ENCODE results near the gene GALNT18. TPM values are rescaled to one million over a fixed set of nuclear protein-coding genes. Genes with fewer than 3 reads are reported as not detected.

Gene GALNT18
- polyA plus RNA-seq, 6 donors from 2014 or later: not detected

- Mint-ChIP-seq H3K4me1 (no peaks in the 10 kb centered on the region), H3K36me3 (no peaks in the 10 kb centered on the region), H3K4me3 (no peak overlapping the region), H3K9me3 (peaks cover 2 to 20% (median 7%) of the 10 kb centered on the region in 7 donors), H3K27me3 (peaks cover 21 to 38% (median 29%) of the 10 kb centered on the region in 3 donors), H3K27ac (no peak overlapping the region)
- DNase-seq (no peak), ATAC-seq (ENCODE audit: low read depth in 2 of 2) (no peak)
Observed at GRCh38 chr11:11600288-11600687, 21.5 kb downstream of the GALNT18 start.

GRCh38 chr11:11598243-11598642, 23.6 kb downstream of the GALNT18 start:
- Mint-ChIP-seq H3K27ac (no peak overlapping the region), H3K4me3 (no peak overlapping the region), H3K4me1 (no peaks in the 10 kb centered on the region), H3K27me3 (peaks cover 17 to 35% (median 24%) of the 10 kb centered on the region in 3 donors), H3K36me3 (no peaks in the 10 kb centered on the region), H3K9me3 (peaks cover 2 to 20% (median 7%) of the 10 kb centered on the region in 7 donors)
- ATAC-seq (ENCODE audit: low read depth in 2 of 2) (no peak), DNase-seq (no peak)

GRCh38 chr11:11594162-11594561, 27.6 kb downstream of the GALNT18 start:
- DNase-seq: no peak
- peak overlapping the region in 1 of 6 donors; percentile 3 for H3K27ac Mint-ChIP-seq
- no peaks in the 10 kb centered on the region for H3K36me3 Mint-ChIP-seq
- H3K4me1 Mint-ChIP-seq: no peaks in the 10 kb centered on the region
- peaks cover 0 to 2% (median 0%) of the 10 kb centered on the region in 7 donors for H3K9me3 Mint-ChIP-seq
- peaks cover 0 to 12% (median 10%) of the 10 kb centered on the region in 3 donors for H3K27me3 Mint-ChIP-seq
- no peak overlapping the region for H3K4me3 Mint-ChIP-seq
- ATAC-seq (ENCODE audit: low read depth in 2 of 2): no peak

GRCh38 chr11:11592146-11592684, 29.6 kb downstream of the GALNT18 start:
- H3K36me3 Mint-ChIP-seq: no peaks in the 10 kb centered on the region
- no peak overlapping the region for H3K4me3 Mint-ChIP-seq
- H3K27ac Mint-ChIP-seq: no peak overlapping the region
- no peak for DNase-seq
- H3K4me1 Mint-ChIP-seq: no peaks in the 10 kb centered on the region
- ATAC-seq (ENCODE audit: low read depth in 2 of 2): no peak
- H3K27me3 Mint-ChIP-seq: peaks cover 7 to 13% (median 10%) of the 10 kb centered on the region in 3 donors
- peaks cover 0 to 2% (median 0%) of the 10 kb centered on the region in 7 donors for H3K9me3 Mint-ChIP-seq

- Mint-ChIP-seq H3K27me3 (peaks cover 4 to 13% (median 7%) of the 10 kb centered on the region in 3 donors), H3K4me3 (no peak overlapping the region), H3K36me3 (no peaks in the 10 kb centered on the region), H3K27ac (peak overlapping the region in 1 of 6 donors; percentile 65), H3K9me3 (peaks cover 0 to 2% (median 0%) of the 10 kb centered on the region in 7 donors), H3K4me1 (no peaks in the 10 kb centered on the region)
- ATAC-seq (ENCODE audit: low read depth in 2 of 2) (no peak), DNase-seq (no peak)
Observed at GRCh38 chr11:11589437-11589836, 32.4 kb downstream of the GALNT18 start.

- no peak overlapping the region for H3K27ac Mint-ChIP-seq
- peaks cover 0 to 2% (median 0%) of the 10 kb centered on the region in 7 donors for H3K9me3 Mint-ChIP-seq
- no peak overlapping the region for H3K4me3 Mint-ChIP-seq
- DNase-seq: no peak
- H3K27me3 Mint-ChIP-seq: peaks cover 4 to 15% (median 7%) of the 10 kb centered on the region in 3 donors
- H3K4me1 Mint-ChIP-seq: no peaks in the 10 kb centered on the region
- no peaks in the 10 kb centered on the region for H3K36me3 Mint-ChIP-seq
- no peak for ATAC-seq (ENCODE audit: low read depth in 2 of 2)
Observed at GRCh38 chr11:11588891-11589290, 32.9 kb downstream of the GALNT18 start.

- no peak for DNase-seq
- Mint-ChIP-seq H3K27me3 (peaks cover 4 to 15% (median 7%) of the 10 kb centered on the region in 3 donors), H3K36me3 (no peaks in the 10 kb centered on the region), H3K9me3 (peaks cover 0 to 2% (median 0%) of the 10 kb centered on the region in 7 donors), H3K4me1 (no peaks in the 10 kb centered on the region), H3K27ac (no peak overlapping the region), H3K4me3 (no peak overlapping the region)
- no peak for ATAC-seq (ENCODE audit: low read depth in 2 of 2)
Observed at GRCh38 chr11:11588243-11588642, 33.6 kb downstream of the GALNT18 start.

GRCh38 chr11:11587122-11587521, 34.7 kb downstream of the GALNT18 start:
- no peak for ATAC-seq (ENCODE audit: low read depth in 2 of 2)
- H3K4me3 Mint-ChIP-seq: no peak overlapping the region
- peaks cover 0 to 2% (median 0%) of the 10 kb centered on the region in 7 donors for H3K9me3 Mint-ChIP-seq
- H3K27ac Mint-ChIP-seq: peak overlapping the region in 1 of 6 donors; percentile 20
- H3K36me3 Mint-ChIP-seq: no peaks in the 10 kb centered on the region
- H3K4me1 Mint-ChIP-seq: no peaks in the 10 kb centered on the region
- peaks cover 0 to 18% (median 17%) of the 10 kb centered on the region in 3 donors for H3K27me3 Mint-ChIP-seq
- no peak for DNase-seq

- H3K27me3 Mint-ChIP-seq: peaks cover 4 to 24% (median 23%) of the 10 kb centered on the region in 3 donors
- no peaks in the 10 kb centered on the region for H3K36me3 Mint-ChIP-seq
- H3K4me3 Mint-ChIP-seq: peak overlapping the region in 1 of 8 donors; percentile 29
- DNase-seq: no peak
- ATAC-seq (ENCODE audit: low read depth in 2 of 2): no peak
- H3K4me1 Mint-ChIP-seq: no peaks in the 10 kb centered on the region
- H3K27ac Mint-ChIP-seq: no peak overlapping the region
- peaks cover 0 to 5% (median 0%) of the 10 kb centered on the region in 7 donors for H3K9me3 Mint-ChIP-seq
Observed at GRCh38 chr11:11586465-11586864, 35.3 kb downstream of the GALNT18 start.

GRCh38 chr11:11584937-11585336, 36.9 kb downstream of the GALNT18 start:
- Mint-ChIP-seq H3K4me3 (no peak overlapping the region), H3K27me3 (peaks cover 4 to 25% (median 23%) of the 10 kb centered on the region in 3 donors), H3K27ac (no peak overlapping the region), H3K9me3 (peaks cover 0 to 5% (median 2%) of the 10 kb centered on the region in 7 donors), H3K4me1 (no peaks in the 10 kb centered on the region), H3K36me3 (no peaks in the 10 kb centered on the region)
- no peak for DNase-seq
- ATAC-seq (ENCODE audit: low read depth in 2 of 2): no peak

GRCh38 chr11:11584530-11584810, 37.3 kb downstream of the GALNT18 start:
- Mint-ChIP-seq H3K9me3 (peaks cover 0 to 5% (median 2%) of the 10 kb centered on the region in 7 donors), H3K27me3 (peaks cover 4 to 25% (median 23%) of the 10 kb centered on the region in 3 donors), H3K4me3 (no peak overlapping the region), H3K27ac (no peak overlapping the region), H3K4me1 (no peaks in the 10 kb centered on the region), H3K36me3 (no peaks in the 10 kb centered on the region)
- no peak for ATAC-seq (ENCODE audit: low read depth in 2 of 2)
- DNase-seq: no peak

GRCh38 chr11:11583801-11584529, 37.8 kb downstream of the GALNT18 start:
- H3K9me3 Mint-ChIP-seq: peaks cover 0 to 5% (median 2%) of the 10 kb centered on the region in 7 donors
- no peak overlapping the region for H3K4me3 Mint-ChIP-seq

GRCh38 chr11:11582011-11582701, 39.6 kb downstream of the GALNT18 start:
- Mint-ChIP-seq H3K36me3 (no peaks in the 10 kb centered on the region), H3K27ac (no peak overlapping the region), H3K4me1 (no peaks in the 10 kb centered on the region), H3K27me3 (peaks cover 4 to 18% (median 18%) of the 10 kb centered on the region in 3 donors), H3K4me3 (no peak overlapping the region), H3K9me3 (peaks cover 0 to 5% (median 0%) of the 10 kb centered on the region in 7 donors)
- no peak for DNase-seq
- no peak for ATAC-seq (ENCODE audit: low read depth in 2 of 2)

More at GRCh38 chr11:11583801-11584529, 37.8 kb downstream of the GALNT18 start:
- no peaks in the 10 kb centered on the region for H3K36me3 Mint-ChIP-seq
- H3K27me3 Mint-ChIP-seq: peaks cover 4 to 25% (median 23%) of the 10 kb centered on the region in 3 donors
- H3K27ac Mint-ChIP-seq: no peak overlapping the region
- DNase-seq: no peak
- no peaks in the 10 kb centered on the region for H3K4me1 Mint-ChIP-seq
- no peak for ATAC-seq (ENCODE audit: low read depth in 2 of 2)

Measured in naive B cell (primary cell).